ENCODE measurements around the gene RABGGTA.

- TF ChIP-seq CTCF (IDR thresholded peaks at IDR 0.05) (no peak), POLR2A (IDR thresholded peaks at IDR 0.05) (no peak)
Observed at GRCh38 chr14:24250354-24250753, 21.0 kb downstream of the RABGGTA start.
